HEK293 (cell line): ENCODE results near the gene MICU2.

Source experiments
- BCL6B ChIP-seq: fragments of 450-650 bp; formaldehyde crosslinking; IDR thresholded peaks from 2 replicates; pipeline ENCODE4 v1.5.1; 2017; ENCODE audit warnings: missing biosample characterization, missing genetic modification characterization
- HOXD13 ChIP-seq: sonication (generic); formaldehyde crosslinking; IDR thresholded peaks from 2 replicates; pipeline ENCODE4 v1.8.0; 2022; ENCODE audit warnings: missing genetic modification reagents, borderline replicate concordance
- KLF8 ChIP-seq: fragments of 450-650 bp; formaldehyde crosslinking; IDR thresholded peaks from 2 replicates; pipeline ENCODE4 v1.5.1; 2016; ENCODE audit warnings: missing biosample characterization, missing genetic modification characterization
- PRDM4 ChIP-seq: fragments of 450-650 bp; formaldehyde crosslinking; IDR thresholded peaks from 2 replicates; pipeline ENCODE4 v1.5.1; 2017; ENCODE audit warnings: missing biosample characterization, missing genetic modification characterization
- SP7 ChIP-seq: fragments of 450-650 bp; formaldehyde crosslinking; IDR thresholded peaks from 2 replicates; pipeline ENCODE4 v1.5.1; 2016; ENCODE audit warnings: missing biosample characterization, missing genetic modification characterization
- ZBTB17 ChIP-seq: fragments of 450-650 bp; formaldehyde crosslinking; IDR thresholded peaks from 2 replicates; pipeline ENCODE4 v1.5.1; 2016; ENCODE audit warnings: missing biosample characterization, missing genetic modification characterization
- ZBTB21 ChIP-seq: fragments of 450-650 bp; formaldehyde crosslinking; IDR thresholded peaks from 2 replicates; pipeline ENCODE4 v1.5.1; 2017; ENCODE audit warnings: missing biosample characterization, missing genetic modification characterization
- ZBTB6 ChIP-seq: fragments of 450-650 bp; formaldehyde crosslinking; IDR thresholded peaks from 2 replicates; pipeline ENCODE4 v1.5.1; 2017; ENCODE audit warnings: missing biosample characterization, missing genetic modification characterization
- ZBTB8A ChIP-seq: fragments of 450-650 bp; formaldehyde crosslinking; IDR thresholded peaks from 2 replicates; pipeline ENCODE4 v1.5.1; 2016; ENCODE audit warnings: missing biosample characterization, missing genetic modification characterization
- ZFP69B ChIP-seq: fragments of 450-650 bp; formaldehyde crosslinking; IDR thresholded peaks from 2 replicates; pipeline ENCODE4 v1.5.1; 2016; ENCODE audit warnings: missing biosample characterization, missing genetic modification characterization
- ZNF174 ChIP-seq: fragments of 450-650 bp; formaldehyde crosslinking; IDR thresholded peaks from 2 replicates; pipeline ENCODE4 v1.5.0; 2017; ENCODE audit warnings: missing biosample characterization, mild to moderate bottlenecking, missing genetic modification characterization
- ZNF18 ChIP-seq: fragments of 450-650 bp; formaldehyde crosslinking; IDR thresholded peaks from 2 replicates; pipeline ENCODE4 v1.5.1; 2016; ENCODE audit warnings: missing biosample characterization, missing genetic modification characterization
- ZNF391 ChIP-seq: fragments of 450-650 bp; formaldehyde crosslinking; IDR thresholded peaks from 2 replicates; pipeline ENCODE4 v1.5.1; 2016; ENCODE audit warnings: low read depth, missing biosample characterization, missing genetic modification characterization, borderline replicate concordance
- ZNF560 ChIP-seq: fragments of 450-650 bp; formaldehyde crosslinking; IDR thresholded peaks from 2 replicates; pipeline ENCODE4 v1.5.1; 2017; ENCODE audit warnings: missing biosample characterization, missing genetic modification characterization, borderline replicate concordance
- ZNF629 ChIP-seq: fragments of 450-650 bp; formaldehyde crosslinking; IDR thresholded peaks from 2 replicates; pipeline ENCODE4 v1.5.1; 2017; ENCODE audit warnings: missing biosample characterization, missing genetic modification characterization
- TF ChIP-seq, protein P1 (sequence below): fragments of 450-650 bp; formaldehyde crosslinking; IDR thresholded peaks from 2 replicates; pipeline ENCODE4 v1.5.1; 2017; ENCODE audit warnings: missing biosample characterization, missing genetic modification characterization
- TF ChIP-seq, protein P2 (sequence below): fragments of 450-650 bp; formaldehyde crosslinking; IDR thresholded peaks from 2 replicates; pipeline ENCODE4 v1.5.1; 2016; ENCODE audit warnings: missing biosample characterization, missing genetic modification characterization, borderline replicate concordance
- TF ChIP-seq, protein P3 (sequence below): fragments of 450-650 bp; formaldehyde crosslinking; conservative IDR thresholded peaks from 2 replicates; pipeline ENCODE4 v1.5.1; 2016; ENCODE audit warnings: low read depth, missing biosample characterization, missing genetic modification characterization

The MICU2 gene

DNA sequence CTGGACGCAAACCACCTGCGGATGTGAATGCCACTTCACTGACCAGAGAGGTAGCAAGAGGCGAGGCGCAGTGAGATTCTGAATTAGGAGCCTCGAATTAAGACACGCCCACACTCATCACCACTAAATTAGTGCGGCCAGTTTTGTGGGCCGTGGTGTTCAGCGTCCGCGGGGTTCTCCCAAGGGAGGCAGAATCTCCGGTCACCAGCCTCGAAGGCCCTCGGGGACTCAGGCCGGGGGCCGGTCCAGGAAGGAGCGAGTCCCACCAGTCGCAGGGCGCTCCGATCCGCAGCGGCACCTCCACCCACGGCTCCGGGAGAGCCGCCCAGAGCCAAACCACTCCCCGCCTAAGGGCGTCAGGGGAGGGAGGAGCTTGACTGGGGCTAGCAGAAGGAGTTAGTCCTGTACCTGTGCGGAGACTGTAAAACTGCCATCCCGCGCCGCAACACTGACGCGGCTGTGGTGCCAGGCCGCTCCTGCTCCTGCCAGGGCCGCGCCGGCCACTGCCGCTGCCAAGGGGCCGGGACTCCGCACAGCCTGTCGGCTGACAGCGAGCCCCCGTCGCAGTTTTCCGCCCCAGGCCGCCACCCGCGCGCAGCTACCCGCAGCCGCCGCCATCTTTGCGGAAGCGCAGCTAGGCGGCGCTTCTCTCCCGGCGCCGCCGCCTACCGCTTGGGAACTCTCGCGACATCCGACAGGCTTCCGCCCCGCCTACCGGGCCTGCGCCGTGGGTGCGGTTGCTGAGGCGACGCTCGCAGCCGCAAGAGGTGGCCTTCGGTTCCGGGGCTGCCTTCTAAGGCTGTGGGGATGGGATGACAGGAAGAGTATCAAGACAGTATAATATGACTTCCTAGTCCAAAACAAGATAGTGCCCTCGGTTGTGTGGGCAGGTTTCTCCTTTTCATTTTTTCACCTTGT lies at the start of gene MICU2 (continued):
- TF ChIP-seq, protein P1, sequence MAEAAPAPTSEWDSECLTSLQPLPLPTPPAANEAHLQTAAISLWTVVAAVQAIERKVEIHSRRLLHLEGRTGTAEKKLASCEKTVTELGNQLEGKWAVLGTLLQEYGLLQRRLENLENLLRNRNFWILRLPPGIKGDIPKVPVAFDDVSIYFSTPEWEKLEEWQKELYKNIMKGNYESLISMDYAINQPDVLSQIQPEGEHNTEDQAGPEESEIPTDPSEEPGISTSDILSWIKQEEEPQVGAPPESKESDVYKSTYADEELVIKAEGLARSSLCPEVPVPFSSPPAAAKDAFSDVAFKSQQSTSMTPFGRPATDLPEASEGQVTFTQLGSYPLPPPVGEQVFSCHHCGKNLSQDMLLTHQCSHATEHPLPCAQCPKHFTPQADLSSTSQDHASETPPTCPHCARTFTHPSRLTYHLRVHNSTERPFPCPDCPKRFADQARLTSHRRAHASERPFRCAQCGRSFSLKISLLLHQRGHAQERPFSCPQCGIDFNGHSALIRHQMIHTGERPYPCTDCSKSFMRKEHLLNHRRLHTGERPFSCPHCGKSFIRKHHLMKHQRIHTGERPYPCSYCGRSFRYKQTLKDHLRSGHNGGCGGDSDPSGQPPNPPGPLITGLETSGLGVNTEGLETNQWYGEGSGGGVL (tag by site-specific recombination): peak; percentile 49; the same call in 1 of the 2 replicates
- no peak for TF ChIP-seq ZNF174 (tag by site-specific recombination)
- TF ChIP-seq KLF8: peak; percentile 89; the same call in 1 of the 2 replicates
- TF ChIP-seq BCL6B: no peak
- TF ChIP-seq ZNF18 (tag by site-specific recombination): no peak
- peak; percentile 71 for TF ChIP-seq ZBTB17 (tag by site-specific recombination)
- TF ChIP-seq HOXD13: no peak
- TF ChIP-seq ZNF629 (tag by site-specific recombination): peak; percentile 38; the same call in 1 of the 2 replicates
- TF ChIP-seq ZBTB6 (tag by site-specific recombination): peak; percentile 60; the same call in 1 of the 2 replicates
- TF ChIP-seq ZFP69B (tag by site-specific recombination): no peak
- TF ChIP-seq, protein P2, sequence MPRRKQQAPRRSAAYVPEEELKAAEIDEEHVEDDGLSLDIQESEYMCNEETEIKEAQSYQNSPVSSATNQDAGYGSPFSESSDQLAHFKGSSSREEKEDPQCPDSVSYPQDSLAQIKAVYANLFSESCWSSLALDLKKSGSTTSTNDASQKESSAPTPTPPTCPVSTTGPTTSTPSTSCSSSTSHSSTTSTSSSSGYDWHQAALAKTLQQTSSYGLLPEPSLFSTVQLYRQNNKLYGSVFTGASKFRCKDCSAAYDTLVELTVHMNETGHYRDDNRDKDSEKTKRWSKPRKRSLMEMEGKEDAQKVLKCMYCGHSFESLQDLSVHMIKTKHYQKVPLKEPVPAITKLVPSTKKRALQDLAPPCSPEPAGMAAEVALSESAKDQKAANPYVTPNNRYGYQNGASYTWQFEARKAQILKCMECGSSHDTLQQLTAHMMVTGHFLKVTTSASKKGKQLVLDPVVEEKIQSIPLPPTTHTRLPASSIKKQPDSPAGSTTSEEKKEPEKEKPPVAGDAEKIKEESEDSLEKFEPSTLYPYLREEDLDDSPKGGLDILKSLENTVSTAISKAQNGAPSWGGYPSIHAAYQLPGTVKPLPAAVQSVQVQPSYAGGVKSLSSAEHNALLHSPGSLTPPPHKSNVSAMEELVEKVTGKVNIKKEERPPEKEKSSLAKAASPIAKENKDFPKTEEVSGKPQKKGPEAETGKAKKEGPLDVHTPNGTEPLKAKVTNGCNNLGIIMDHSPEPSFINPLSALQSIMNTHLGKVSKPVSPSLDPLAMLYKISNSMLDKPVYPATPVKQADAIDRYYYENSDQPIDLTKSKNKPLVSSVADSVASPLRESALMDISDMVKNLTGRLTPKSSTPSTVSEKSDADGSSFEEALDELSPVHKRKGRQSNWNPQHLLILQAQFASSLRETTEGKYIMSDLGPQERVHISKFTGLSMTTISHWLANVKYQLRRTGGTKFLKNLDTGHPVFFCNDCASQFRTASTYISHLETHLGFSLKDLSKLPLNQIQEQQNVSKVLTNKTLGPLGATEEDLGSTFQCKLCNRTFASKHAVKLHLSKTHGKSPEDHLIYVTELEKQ (tag by site-specific recombination): 0 out of 2 replicates have a peak, but pooled peaks have one; percentile 21
- TF ChIP-seq ZBTB21 (tag by site-specific recombination): no peak
- TF ChIP-seq ZNF560: no peak
- TF ChIP-seq SP7 (tag by site-specific recombination): peak; percentile 76
- TF ChIP-seq ZBTB8A: peak; percentile 67
- TF ChIP-seq PRDM4: peak; percentile 23; the same call in 1 of the 2 replicates
- TF ChIP-seq ZNF391: 0 out of 2 replicates have a peak, but pooled peaks have one; percentile 38
- TF ChIP-seq, protein P3, sequence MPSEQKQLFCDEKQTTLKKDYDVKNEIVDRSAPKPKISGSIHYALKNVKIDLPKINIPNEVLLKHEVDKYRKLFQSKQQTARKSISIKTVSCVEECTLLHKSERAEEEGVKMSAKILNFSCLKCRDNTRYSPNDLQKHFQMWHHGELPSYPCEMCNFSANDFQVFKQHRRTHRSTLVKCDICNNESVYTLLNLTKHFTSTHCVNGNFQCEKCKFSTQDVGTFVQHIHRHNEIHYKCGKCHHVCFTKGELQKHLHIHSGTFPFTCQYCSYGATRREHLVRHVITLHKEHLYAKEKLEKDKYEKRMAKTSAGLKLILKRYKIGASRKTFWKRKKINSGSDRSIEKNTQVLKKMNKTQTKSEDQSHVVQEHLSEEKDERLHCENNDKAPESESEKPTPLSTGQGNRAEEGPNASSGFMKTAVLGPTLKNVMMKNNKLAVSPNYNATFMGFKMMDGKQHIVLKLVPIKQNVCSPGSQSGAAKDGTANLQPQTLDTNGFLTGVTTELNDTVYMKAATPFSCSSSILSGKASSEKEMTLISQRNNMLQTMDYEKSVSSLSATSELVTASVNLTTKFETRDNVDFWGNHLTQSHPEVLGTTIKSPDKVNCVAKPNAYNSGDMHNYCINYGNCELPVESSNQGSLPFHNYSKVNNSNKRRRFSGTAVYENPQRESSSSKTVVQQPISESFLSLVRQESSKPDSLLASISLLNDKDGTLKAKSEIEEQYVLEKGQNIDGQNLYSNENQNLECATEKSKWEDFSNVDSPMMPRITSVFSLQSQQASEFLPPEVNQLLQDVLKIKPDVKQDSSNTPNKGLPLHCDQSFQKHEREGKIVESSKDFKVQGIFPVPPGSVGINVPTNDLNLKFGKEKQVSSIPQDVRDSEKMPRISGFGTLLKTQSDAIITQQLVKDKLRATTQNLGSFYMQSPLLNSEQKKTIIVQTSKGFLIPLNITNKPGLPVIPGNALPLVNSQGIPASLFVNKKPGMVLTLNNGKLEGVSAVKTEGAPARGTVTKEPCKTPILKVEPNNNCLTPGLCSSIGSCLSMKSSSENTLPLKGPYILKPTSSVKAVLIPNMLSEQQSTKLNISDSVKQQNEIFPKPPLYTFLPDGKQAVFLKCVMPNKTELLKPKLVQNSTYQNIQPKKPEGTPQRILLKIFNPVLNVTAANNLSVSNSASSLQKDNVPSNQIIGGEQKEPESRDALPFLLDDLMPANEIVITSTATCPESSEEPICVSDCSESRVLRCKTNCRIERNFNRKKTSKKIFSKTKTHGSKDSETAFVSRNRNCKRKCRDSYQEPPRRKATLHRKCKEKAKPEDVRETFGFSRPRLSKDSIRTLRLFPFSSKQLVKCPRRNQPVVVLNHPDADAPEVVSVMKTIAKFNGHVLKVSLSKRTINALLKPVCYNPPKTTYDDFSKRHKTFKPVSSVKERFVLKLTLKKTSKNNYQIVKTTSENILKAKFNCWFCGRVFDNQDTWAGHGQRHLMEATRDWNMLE: peak; percentile 52
